Uterine smooth muscle cell (primary cell): Measurements from ENCODE around the gene ROBO4. TPM values are rescaled to one million over a fixed set of nuclear protein-coding genes. Genes with fewer than 3 reads are reported as not detected.

ENCODE experiments used
- total RNA-seq: library from RNA; depleted of rRNA; stranded (reverse); fragments of >200 nt; gene quantifications from 2 replicates; pipeline ENCODE4 v1.2.3, GENCODE V29; 2014

ROBO4 gene
- total RNA-seq, result 1.1 and 3.0 TPM in 2 replicates

GRCh38 chr11:124897674-124898262, at the start of gene ROBO4:
TSS of gene ROBO4 (minus strand) at chr11:124897865. CDS start at chr11:124897795, 70 bp downstream.

GRCh38 chr11:124935548-124936514, 38.2 kb upstream of the ROBO4 start, which contains the start of gene HEPACAM:
TSS of gene HEPACAM (minus strand) at chr11:124936047. CDS start at chr11:124936006, 41 bp downstream.

GRCh38 chr11:124918950-124919349, 21.3 kb upstream of the ROBO4 start, which contains the start of gene HEPN1:
TSS of gene HEPN1 (plus strand) at chr11:124919250.

GRCh38 chr11:124865181-124865901, 32.3 kb downstream of the ROBO4 start, which contains the start of gene ROBO3:
TSS of gene ROBO3 (plus strand) at chr11:124865432. CDS start at chr11:124865578, 146 bp downstream.

Other genes starting within 250 kb of the ROBO4 start
- 10.2 and 21.5 TPM in 2 replicates for gene SIAE, start 224.1 kb downstream of the ROBO4 start, total RNA-seq
- gene SPA17, start 224.0 kb downstream of the ROBO4 start, total RNA-seq, result 17.1 and 26.1 TPM in 2 replicates
- gene NRGN, start 157.9 kb downstream of the ROBO4 start, total RNA-seq, result 0.37 and 1.5 TPM in 2 replicates
- gene VSIG2, start 145.6 kb downstream of the ROBO4 start, total RNA-seq, result 0.22 and 0.50 TPM in 2 replicates
- 0.62 and 0.89 TPM in 2 replicates for gene ESAM, start 135.6 kb downstream of the ROBO4 start, total RNA-seq
- gene MSANTD2, start 97.5 kb downstream of the ROBO4 start, total RNA-seq, result 8.5 and 12.3 TPM in 2 replicates
- gene ROBO3, start 32.4 kb downstream of the ROBO4 start, total RNA-seq, result 9.1 and 13.4 TPM in 2 replicates
- gene HEPN1, start 21.4 kb upstream of the ROBO4 start, total RNA-seq, result not detected in 2 replicates
- gene HEPACAM, start 38.2 kb upstream of the ROBO4 start, total RNA-seq, result under 0.01 TPM in 1 of 2 replicates, not detected in the other
- gene CCDC15, start 56.3 kb upstream of the ROBO4 start, total RNA-seq, result 2.4 and 6.4 TPM in 2 replicates
- 2.1 and 6.5 TPM in 2 replicates for gene SLC37A2, start 165.4 kb upstream of the ROBO4 start, total RNA-seq
- 26.0 and 32.5 TPM in 2 replicates for gene TMEM218, start 213.8 kb upstream of the ROBO4 start, total RNA-seq